Fibroblast of skin of right biceps (primary cell): ENCODE results near the gene YWHAQ.

Source experiments
- DNase-seq: peaks from one replicate; pipeline ENCODE4 v3.0.0-alpha.2; 2013

Gene YWHAQ

DNA sequence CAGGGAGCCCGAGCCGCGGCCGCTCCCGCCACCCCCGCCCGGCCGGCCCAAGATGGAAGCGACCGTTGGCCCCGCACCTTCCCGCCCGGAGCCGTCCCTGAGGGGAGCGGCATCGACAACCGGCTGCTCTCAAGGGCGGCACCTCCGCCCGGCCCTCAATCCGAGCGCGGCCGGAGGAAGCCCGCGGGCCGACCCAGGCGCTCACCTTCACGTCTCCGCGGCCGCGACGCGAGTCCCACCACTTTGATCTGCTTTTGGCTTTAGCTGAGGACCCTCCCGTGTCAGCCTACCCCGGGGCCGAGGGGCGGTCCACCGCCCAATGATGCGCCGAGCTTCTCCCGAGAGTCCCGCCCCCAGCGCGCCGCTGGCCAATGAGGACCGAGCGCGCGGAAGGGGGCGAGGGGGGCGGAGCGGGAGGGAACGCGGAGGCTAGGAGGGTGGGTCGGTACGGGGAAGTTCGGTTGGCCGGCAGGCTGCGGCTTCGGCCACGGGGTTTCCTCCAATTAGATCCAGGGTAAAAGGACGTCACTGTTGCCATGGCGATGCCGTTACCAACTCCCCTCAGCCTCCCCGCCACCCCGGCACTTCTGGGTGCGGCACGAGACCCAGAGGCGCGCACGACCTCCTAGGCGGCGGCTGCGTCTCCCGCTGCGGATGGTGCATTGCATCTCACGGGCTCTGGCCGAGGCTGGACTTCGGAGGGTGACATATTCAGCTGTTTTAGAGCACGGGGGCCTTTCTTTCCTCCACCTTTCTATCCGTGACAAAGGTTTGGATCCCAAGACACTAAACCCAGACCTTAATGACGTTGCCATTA, at the start of gene YWHAQ:
YWHAQ (minus strand) TSS at position 262 of the 817 bp plus-strand sequence. CDS start 545 bp downstream, outside the sequence.
- peak; percentile 99 for DNase-seq

- no peak for DNase-seq
Observed at GRCh38 chr2:9680082-9680481, 49.3 kb upstream of the YWHAQ start.

DNA sequence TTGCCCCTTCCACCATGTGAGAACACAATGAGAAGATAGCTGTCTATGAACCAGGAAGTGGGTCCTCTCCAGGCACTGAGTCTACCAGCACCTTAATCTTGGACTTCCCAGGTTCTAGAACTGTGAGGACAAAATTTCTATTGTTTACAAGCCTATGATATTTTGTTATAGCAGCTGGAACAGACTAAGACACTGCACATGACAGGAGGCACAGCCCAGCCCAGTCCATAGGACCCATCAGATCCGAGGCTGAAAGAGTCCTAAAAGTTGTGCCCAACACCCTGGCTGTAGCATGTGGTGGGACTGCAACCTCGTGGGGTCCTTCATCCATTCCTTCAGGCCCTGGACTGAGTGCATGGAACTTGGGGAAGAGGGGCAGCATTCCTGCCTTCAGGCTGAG, 48.4 kb upstream of the YWHAQ start:
- no peak for DNase-seq

DNA sequence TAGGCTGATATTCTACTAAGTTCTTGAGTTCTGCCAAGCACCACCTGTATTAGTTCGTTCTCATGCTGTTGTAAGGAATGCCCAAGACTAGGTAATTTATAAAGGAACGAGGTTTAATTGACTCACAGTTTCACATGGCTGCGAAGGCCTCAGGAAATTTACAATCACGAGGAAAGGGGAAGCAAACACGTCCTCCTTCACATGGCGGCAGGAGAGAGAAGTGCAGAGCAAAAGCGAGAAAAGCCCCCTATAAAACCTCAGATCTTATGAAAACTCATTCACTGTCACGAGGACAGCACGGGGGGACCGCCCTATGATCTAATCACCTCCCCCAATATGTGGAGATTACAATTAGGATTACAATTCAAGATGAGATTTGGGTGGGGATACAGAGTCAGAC, 47.7 kb upstream of the YWHAQ start:
- no peak for DNase-seq

- DNase-seq = peak; percentile 97
Observed at GRCh38 chr2:9675415-9676351, 44.9 kb upstream of the YWHAQ start.

GRCh38 chr2:9674891-9675414, 44.2 kb upstream of the YWHAQ start:
- DNase-seq = no peak

GRCh38 chr2:9673914-9674481, 43.2 kb upstream of the YWHAQ start:
- peak; percentile 21 for DNase-seq

GRCh38 chr2:9668687-9669345, 38.0 kb upstream of the YWHAQ start:
- DNase-seq = no peak

GRCh38 chr2:9667826-9668225, 37.0 kb upstream of the YWHAQ start:
- no peak for DNase-seq

- DNase-seq = peak; percentile 60
Observed at GRCh38 chr2:9666306-9666705, 35.5 kb upstream of the YWHAQ start.

DNA sequence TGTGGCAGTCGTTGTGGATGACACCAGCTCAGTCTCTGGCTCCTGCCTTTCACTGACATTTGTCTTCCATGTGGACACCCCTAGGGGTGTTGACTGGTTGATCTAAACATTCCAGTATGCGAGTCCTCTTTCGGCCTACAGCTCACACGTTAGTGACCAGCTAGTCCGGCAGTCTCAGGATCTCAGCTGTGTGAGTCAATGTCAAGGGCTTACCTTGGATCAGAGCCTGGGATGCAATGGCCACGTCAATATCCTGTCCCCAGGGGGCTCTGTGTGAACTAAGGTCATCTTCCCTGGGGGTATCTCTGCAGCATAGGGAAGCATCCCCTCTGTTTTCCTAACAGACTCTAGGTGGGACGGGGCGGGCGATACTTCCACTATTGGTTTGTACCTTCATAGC, 35.1 kb upstream of the YWHAQ start:
- DNase-seq = peak; percentile 85

- DNase-seq = no peak
Observed at GRCh38 chr2:9664365-9664764, 33.6 kb upstream of the YWHAQ start.

DNA sequence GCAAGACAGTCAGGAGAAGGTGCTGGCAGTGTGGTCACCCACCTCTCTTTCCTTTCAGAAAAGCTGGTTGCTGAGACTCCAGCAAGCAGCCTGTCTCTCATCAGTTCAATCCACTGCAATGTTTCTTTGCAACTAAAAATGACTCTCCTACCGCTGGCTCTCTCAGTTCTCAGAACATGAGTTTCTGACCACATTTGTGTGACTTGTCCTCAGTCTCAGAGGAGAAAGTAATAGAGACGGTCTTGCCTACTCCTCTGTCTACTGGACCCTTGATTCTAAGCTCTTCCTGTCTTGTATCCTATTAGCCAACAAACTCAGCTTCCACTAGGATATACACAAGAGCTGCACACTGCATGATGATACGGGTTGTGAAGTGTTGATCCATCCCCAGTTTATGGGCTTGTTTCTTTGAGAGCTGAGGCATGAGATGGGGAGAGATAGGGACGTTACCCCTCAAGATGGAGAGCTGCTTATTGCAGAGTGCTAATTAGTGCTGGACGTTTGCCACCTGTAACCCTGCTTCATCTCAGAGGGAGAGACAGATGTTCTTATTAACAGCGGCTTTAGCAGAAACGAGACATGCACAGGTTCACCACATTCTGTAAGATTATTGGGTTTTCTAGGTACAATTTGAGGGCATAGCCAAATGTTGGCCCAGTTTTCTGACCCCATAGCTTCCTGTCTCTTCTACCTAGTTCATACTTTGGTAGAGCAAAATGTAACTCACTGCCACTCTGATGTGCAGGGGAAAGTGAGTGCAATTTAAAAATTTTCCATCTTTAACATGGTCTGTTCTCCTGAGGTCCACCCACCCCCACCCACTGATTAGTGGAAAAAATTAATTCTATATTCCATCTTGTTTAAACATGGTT, 32.4 kb upstream of the YWHAQ start:
- no peak for DNase-seq

DNA sequence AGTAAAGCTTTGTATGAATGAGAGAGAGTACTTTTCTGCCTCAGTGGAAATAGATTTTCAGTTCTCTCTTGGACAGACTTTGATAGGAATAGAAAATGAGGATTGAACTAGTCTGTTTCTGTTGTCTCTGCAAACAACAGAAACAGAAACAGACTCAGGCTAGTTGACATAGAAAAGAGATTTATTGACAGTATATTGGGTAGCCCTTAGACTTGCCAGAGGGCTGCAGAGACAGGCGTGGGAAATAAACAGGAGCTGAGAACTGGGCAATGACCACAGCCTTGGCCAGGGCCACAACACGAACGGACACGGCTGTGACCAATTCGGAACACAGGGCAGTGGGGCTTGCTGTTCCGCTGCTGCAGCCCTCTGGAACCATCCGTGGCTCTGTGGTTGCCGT, 30.5 kb upstream of the YWHAQ start:
- no peak for DNase-seq

DNA sequence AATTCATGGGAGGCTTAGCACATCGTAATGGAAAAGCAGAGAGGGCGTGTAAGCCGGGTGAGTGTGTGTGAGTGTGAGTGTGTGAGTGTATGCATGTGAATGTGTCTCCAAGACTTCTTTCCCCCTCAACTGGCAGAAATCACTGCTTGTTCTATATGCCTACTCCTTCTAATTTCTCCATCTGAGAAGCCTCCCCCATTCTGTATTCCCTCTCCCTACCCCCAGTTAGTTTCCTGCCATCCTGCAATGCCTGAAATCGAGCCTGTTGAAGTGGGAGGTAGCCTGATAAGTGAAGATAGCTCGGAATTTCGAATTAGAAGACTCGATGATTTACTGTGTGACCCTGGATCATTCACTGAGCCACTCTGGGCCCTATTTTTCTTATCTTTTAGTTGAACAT, 30.0 kb upstream of the YWHAQ start:
- DNase-seq = no peak

DNA sequence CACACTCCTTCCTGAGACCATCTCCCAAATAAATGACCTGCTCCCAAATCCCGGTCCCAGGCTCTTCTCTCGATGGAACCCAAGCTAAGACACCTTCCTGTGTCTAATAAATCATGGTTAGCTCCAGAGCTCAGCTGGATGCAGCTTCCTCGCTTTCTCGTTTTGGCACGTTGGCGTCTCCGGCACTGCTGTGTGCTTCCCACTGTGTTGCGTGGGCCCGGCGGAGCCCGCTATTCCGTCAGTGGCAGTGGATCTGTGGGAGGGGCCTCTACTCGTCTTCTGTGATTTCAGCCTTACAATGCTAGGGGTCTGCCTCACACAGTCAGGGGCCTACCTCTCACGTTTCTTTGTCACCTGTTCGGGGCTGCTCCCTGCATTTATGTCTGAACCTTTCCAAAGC, 29.4 kb upstream of the YWHAQ start:
- DNase-seq = no peak

- peak; percentile 49 for DNase-seq
Observed at GRCh38 chr2:9658972-9659371, 28.2 kb upstream of the YWHAQ start.

- DNase-seq = peak; percentile 32
Observed at GRCh38 chr2:9657731-9658130, 26.9 kb upstream of the YWHAQ start.

- no peak for DNase-seq
Observed at GRCh38 chr2:9657083-9657482, 26.3 kb upstream of the YWHAQ start.

GRCh38 chr2:9656270-9656766, 25.5 kb upstream of the YWHAQ start:
- peak; percentile 97 for DNase-seq
